Neural cell (in vitro differentiated cells): ENCODE measurements around the gene STX4.

ENCODE experiments used
- CTCF ChIP-seq: fragments of 450-650 bp; IDR thresholded peaks from 2 replicates; pipeline ENCODE4 v1.5.1; 2014; ENCODE audit warnings: antibody characterized with exemption, mild to moderate bottlenecking, moderate library complexity; ENCODE audit not compliant: poor library complexity, severe bottlenecking
- EZH2 ChIP-seq: fragments of 200-600, 300-800 bp; shearing (Covaris generic), sonication (generic); IDR thresholded peaks from 2 replicates; pipeline ENCODE4 v1.6.1; 2014; ENCODE audit warnings: antibody characterized with exemption, low read length, borderline replicate concordance, mild to moderate bottlenecking; ENCODE audit not compliant: insufficient read depth, poor library complexity, severe bottlenecking
- POLR2AphosphoS5 ChIP-seq: IDR thresholded peaks from 2 replicates; pipeline ENCODE4 v1.6.1; 2012
- RAD21 ChIP-seq: fragments of 450-650 bp; conservative IDR thresholded peaks from 2 replicates; pipeline ENCODE4 v1.6.1; 2014; ENCODE audit warnings: antibody characterized with exemption, mild to moderate bottlenecking, moderate library complexity
- REST ChIP-seq: IDR thresholded peaks from 2 replicates; pipeline ENCODE4 v1.6.1; 2012; ENCODE audit warnings: borderline replicate concordance

- no peak for TF ChIP-seq CTCF
- TF ChIP-seq POLR2AphosphoS5: no peak
- no peak for TF ChIP-seq EZH2
- no peak for TF ChIP-seq RAD21
- TF ChIP-seq REST: no peak
Observed at GRCh38 chr16:31063495-31063842, 30.1 kb downstream of the STX4 start.
